ENCODE measurements around the gene COMMD6.
A peak's percentile ranks its signal among the peaks of the same experiment; 100 is the strongest.

The COMMD6 gene

GRCh38 chr13:75537401-75538365 is at the start of gene COMMD6:
Gene COMMD6 (minus strand): TSS chr13:75537841. CDS start chr13:75537805, 36 bp downstream.
- Mint-ChIP-seq H3K4me3 (peak within 1 kb of the TSS; percentile 99), H3K4me1 (ENCODE audit: low read depth) (peaks cover 34% of the 10 kb centered on the region), H3K27me3 (no peaks in the 10 kb centered on the region)

DNA sequence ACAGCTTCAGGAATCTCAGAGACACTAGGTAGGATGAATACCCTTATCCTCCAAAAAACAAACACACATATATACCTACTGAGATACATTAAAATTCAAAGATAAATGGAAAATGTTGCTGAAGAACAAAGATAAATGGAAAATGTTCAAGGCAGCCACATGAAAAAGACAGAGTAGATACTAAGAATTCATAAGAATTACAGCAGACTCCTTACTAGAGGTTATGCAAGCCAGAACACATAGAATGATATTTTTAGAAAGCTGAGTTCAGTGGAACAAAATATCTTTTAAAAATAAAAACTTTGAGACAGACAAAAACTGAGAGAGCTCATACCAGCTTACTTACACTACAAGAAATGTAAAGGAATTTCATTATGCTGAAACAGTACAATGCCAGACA is 47.5 kb upstream of the COMMD6 start:
- H3K4me3 Mint-ChIP-seq: no peak overlapping the region
- H3K9me3 Mint-ChIP-seq: peaks cover 19% of the 10 kb centered on the region
- H3K27ac Mint-ChIP-seq: no peak overlapping the region
- intact Hi-C loops (cut with micrococcal nuclease): no loop called here
- H3K36me3 Mint-ChIP-seq (ENCODE audit: low read depth): peaks cover 43% of the 10 kb centered on the region
- no peaks in the 10 kb centered on the region for H3K27me3 Mint-ChIP-seq
- peaks cover 7% of the 10 kb centered on the region for H3K4me1 Mint-ChIP-seq (ENCODE audit: low read depth)

More at GRCh38 chr13:75537401-75538365, at the start of gene COMMD6:
- H3K36me3 Mint-ChIP-seq (ENCODE audit: low read depth): peaks cover 31% of the 10 kb centered on the region
- H3K9me3 Mint-ChIP-seq: no peaks in the 10 kb centered on the region
- intact Hi-C loops (cut with micrococcal nuclease): loop anchor here (1.0 to 2.0 kb wide), 2 partner anchors 12 to 23 kb away; partner anchors contain the start of gene UCHL3
- peak within 1 kb of the TSS; percentile 96 for H3K27ac Mint-ChIP-seq

- Mint-ChIP-seq H3K9me3 (peaks cover 19% of the 10 kb centered on the region), H3K36me3 (ENCODE audit: low read depth) (peaks cover 32% of the 10 kb centered on the region), H3K4me3 (no peak overlapping the region), H3K27me3 (no peaks in the 10 kb centered on the region), H3K27ac (no peak overlapping the region), H3K4me1 (ENCODE audit: low read depth) (peaks cover 3% of the 10 kb centered on the region)
- intact Hi-C loops (cut with micrococcal nuclease): no loop called here
Observed at GRCh38 chr13:75583091-75583490, 45.5 kb upstream of the COMMD6 start.

- Mint-ChIP-seq H3K27ac (no peak overlapping the region), H3K27me3 (no peaks in the 10 kb centered on the region), H3K4me3 (no peak overlapping the region), H3K9me3 (peaks cover 19% of the 10 kb centered on the region), H3K36me3 (ENCODE audit: low read depth) (peaks cover 30% of the 10 kb centered on the region), H3K4me1 (ENCODE audit: low read depth) (no peaks in the 10 kb centered on the region)
- intact Hi-C loops (cut with micrococcal nuclease): no loop called here
Observed at GRCh38 chr13:75581874-75582640, 44.4 kb upstream of the COMMD6 start.

GRCh38 chr13:75579529-75579928 is 41.9 kb upstream of the COMMD6 start:
- intact Hi-C loops (cut with micrococcal nuclease): no loop called here
- Mint-ChIP-seq H3K27ac (no peak overlapping the region), H3K9me3 (peaks cover 12% of the 10 kb centered on the region), H3K4me1 (ENCODE audit: low read depth) (no peaks in the 10 kb centered on the region), H3K36me3 (ENCODE audit: low read depth) (peaks cover 36% of the 10 kb centered on the region), H3K4me3 (no peak overlapping the region), H3K27me3 (no peaks in the 10 kb centered on the region)

GRCh38 chr13:75569576-75569975 is 31.9 kb upstream of the COMMD6 start:
- intact Hi-C loops (cut with micrococcal nuclease): no loop called here
- no peak overlapping the region for H3K4me3 Mint-ChIP-seq
- H3K36me3 Mint-ChIP-seq (ENCODE audit: low read depth): peaks cover 54% of the 10 kb centered on the region
- H3K27me3 Mint-ChIP-seq: no peaks in the 10 kb centered on the region
- no peak overlapping the region for H3K27ac Mint-ChIP-seq
- H3K9me3 Mint-ChIP-seq: no peaks in the 10 kb centered on the region
- no peaks in the 10 kb centered on the region for H3K4me1 Mint-ChIP-seq (ENCODE audit: low read depth)

DNA sequence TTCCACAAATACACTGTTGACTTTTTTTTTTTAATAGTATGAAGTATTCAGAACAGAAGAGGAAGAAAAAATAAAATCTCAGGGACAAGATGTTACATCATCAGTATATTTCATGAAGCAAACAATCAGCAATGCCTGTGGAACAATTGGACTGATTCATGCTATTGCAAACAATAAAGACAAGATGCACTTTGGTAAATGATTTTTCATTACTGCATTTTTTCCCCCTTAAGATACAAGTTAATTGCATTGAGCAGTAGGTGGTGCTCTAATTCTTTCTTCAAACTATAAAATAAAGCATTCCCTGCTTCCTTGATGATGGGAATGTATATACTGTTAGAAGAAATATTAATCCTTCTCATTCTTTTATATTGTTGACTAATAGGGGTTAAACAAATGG is 29.0 kb upstream of the COMMD6 start:
- Mint-ChIP-seq H3K27ac (no peak overlapping the region), H3K36me3 (ENCODE audit: low read depth) (peaks cover 40% of the 10 kb centered on the region), H3K4me3 (no peak overlapping the region), H3K9me3 (no peaks in the 10 kb centered on the region), H3K4me1 (ENCODE audit: low read depth) (no peaks in the 10 kb centered on the region), H3K27me3 (no peaks in the 10 kb centered on the region)
- intact Hi-C loops (cut with micrococcal nuclease): no loop called here

GRCh38 chr13:75558145-75558840 is 20.7 kb upstream of the COMMD6 start:
- no peaks in the 10 kb centered on the region for H3K9me3 Mint-ChIP-seq
- no peak overlapping the region for H3K27ac Mint-ChIP-seq
- H3K27me3 Mint-ChIP-seq: no peaks in the 10 kb centered on the region
- no peak overlapping the region for H3K4me3 Mint-ChIP-seq
- H3K36me3 Mint-ChIP-seq (ENCODE audit: low read depth): peaks cover 15% of the 10 kb centered on the region
- H3K4me1 Mint-ChIP-seq (ENCODE audit: low read depth): peaks cover 21% of the 10 kb centered on the region
- intact Hi-C loops (cut with micrococcal nuclease): no loop called here

- Mint-ChIP-seq H3K27me3 (no peaks in the 10 kb centered on the region), H3K27ac (no peak overlapping the region), H3K4me1 (ENCODE audit: low read depth) (peaks cover 25% of the 10 kb centered on the region), H3K4me3 (no peak overlapping the region), H3K36me3 (ENCODE audit: low read depth) (peaks cover 13% of the 10 kb centered on the region), H3K9me3 (no peaks in the 10 kb centered on the region)
- intact Hi-C loops (cut with micrococcal nuclease): no loop called here
Observed at GRCh38 chr13:75556961-75557360, 19.3 kb upstream of the COMMD6 start.

GRCh38 chr13:75555836-75556235 is 18.2 kb upstream of the COMMD6 start:
- intact Hi-C loops (cut with micrococcal nuclease): no loop called here
- Mint-ChIP-seq H3K9me3 (no peaks in the 10 kb centered on the region), H3K27me3 (no peaks in the 10 kb centered on the region), H3K36me3 (ENCODE audit: low read depth) (peaks cover 13% of the 10 kb centered on the region), H3K27ac (no peak overlapping the region), H3K4me3 (no peak overlapping the region), H3K4me1 (ENCODE audit: low read depth) (peaks cover 29% of the 10 kb centered on the region)

DNA sequence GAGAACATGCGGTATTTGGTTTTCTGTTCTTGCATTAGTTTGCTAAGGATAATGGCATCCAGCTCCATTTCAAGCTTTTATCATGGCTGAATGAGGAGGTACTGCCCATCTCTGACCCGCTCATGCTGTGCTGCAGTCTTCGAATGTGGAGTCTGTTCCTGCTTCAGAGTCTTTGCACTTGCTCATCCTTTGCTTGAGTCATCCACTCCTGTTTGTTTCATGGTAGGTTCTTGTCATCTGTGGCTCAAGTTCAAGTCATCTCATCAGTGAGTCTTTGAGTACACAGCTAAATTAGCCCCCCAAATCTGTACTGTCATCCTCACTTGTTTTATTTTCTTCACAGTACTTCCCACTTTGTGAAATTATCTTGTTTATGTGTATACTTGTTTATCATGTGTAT is 17.3 kb upstream of the COMMD6 start:
- H3K36me3 Mint-ChIP-seq (ENCODE audit: low read depth): peaks cover 18% of the 10 kb centered on the region
- no peaks in the 10 kb centered on the region for H3K9me3 Mint-ChIP-seq
- peaks cover 38% of the 10 kb centered on the region for H3K4me1 Mint-ChIP-seq (ENCODE audit: low read depth)
- intact Hi-C loops (cut with micrococcal nuclease): no loop called here
- H3K27me3 Mint-ChIP-seq: no peaks in the 10 kb centered on the region
- H3K27ac Mint-ChIP-seq: no peak overlapping the region
- no peak overlapping the region for H3K4me3 Mint-ChIP-seq

DNA sequence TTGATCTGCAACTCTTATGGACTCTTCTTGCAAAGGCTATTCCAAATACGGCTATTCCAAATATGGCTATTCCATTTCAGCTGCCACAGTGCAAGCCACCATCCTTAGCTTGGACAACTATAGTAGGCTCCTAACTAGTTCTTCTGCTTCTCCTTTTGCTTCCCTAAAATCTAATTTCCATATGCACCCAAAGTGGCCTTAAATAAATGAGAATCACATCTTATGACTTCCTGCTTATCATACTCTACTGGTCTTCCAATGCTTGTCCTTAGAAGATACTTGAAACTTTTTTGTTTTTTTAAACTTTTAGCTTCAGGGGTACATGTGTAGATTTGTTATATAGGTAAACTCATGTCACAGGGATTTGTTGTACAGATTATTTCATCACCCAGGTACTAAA is 16.8 kb upstream of the COMMD6 start:
- no peaks in the 10 kb centered on the region for H3K9me3 Mint-ChIP-seq
- H3K36me3 Mint-ChIP-seq (ENCODE audit: low read depth): peaks cover 22% of the 10 kb centered on the region
- no peaks in the 10 kb centered on the region for H3K27me3 Mint-ChIP-seq
- H3K4me1 Mint-ChIP-seq (ENCODE audit: low read depth): peaks cover 39% of the 10 kb centered on the region
- no peak overlapping the region for H3K27ac Mint-ChIP-seq
- intact Hi-C loops (cut with micrococcal nuclease): no loop called here
- no peak overlapping the region for H3K4me3 Mint-ChIP-seq

DNA sequence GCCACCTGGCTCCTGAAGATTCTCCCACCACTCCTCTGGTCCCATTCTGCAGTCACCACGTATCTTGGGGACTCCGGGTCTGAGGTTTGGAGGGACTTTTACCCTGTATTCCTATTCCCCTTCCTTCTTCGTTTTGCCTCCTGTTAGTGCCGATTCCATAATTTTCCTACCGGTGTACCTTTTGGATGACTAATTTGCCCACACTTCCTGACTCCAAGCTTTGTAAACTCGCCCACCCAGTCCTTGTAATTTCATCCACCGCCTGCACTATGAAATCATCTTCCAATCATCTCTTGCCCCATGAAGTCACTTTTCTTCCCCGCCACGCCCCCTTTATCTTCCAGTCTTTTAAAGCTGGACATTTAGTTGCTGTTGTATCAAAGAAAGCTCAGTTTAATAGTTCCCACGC is 12.5 kb upstream of the COMMD6 start:
- Mint-ChIP-seq H3K27me3 (no peaks in the 10 kb centered on the region), H3K4me3 (peak overlapping the region; percentile 94), H3K36me3 (ENCODE audit: low read depth) (peaks cover 19% of the 10 kb centered on the region), H3K9me3 (no peaks in the 10 kb centered on the region), H3K4me1 (ENCODE audit: low read depth) (peaks cover 43% of the 10 kb centered on the region), H3K27ac (peak overlapping the region; percentile 95)
- intact Hi-C loops (cut with micrococcal nuclease): no loop called here

All from dendritic cell treated with granulocyte-macrophage colony-stimulating factor and Interleukin-4, amounts not matched to agents 40 ng/mL and 50 ng/mL, for 4 days (primary cell).